Left renal pelvis (tissue), 4 donors: ENCODE measurements around the gene ARHGAP8. TPM values are rescaled to one million over a fixed set of nuclear protein-coding genes. Genes with fewer than 3 reads are reported as not detected.

Experiments used
- DNase-seq, 4 donors: peaks; one replicate each; pipeline ENCODE4 v3.0.0-alpha.2; 2013; ENCODE audit warnings: low read depth in 4 of 4, low spot score in 3 of 4
- polyA plus RNA-seq, 4 donors: library from polyadenylated mRNA; unstranded; fragments of 120-200 nt; gene quantifications; one replicate each; pipeline ENCODE4 v1.2.1, GENCODE V29; 2013; ENCODE audit not compliant: insufficient read length in 4 of 4

The ARHGAP8 gene
- 10 to 100 TPM in 3 of 4 donors, 1 to 10 TPM in 1; 2.3 to 59.3 (median 25.2) TPM for polyA plus RNA-seq

GRCh38 chr22:44752285-44753188 lies at the start of gene ARHGAP8:
Gene ARHGAP8, plus strand, starts transcription at chr22:44752575. Its CDS starts 33,953 bp downstream, at chr22:44786528.
- no peak for DNase-seq

- DNase-seq = no peak
Observed at GRCh38 chr22:44703255-44703870, 49.0 kb upstream of the ARHGAP8 start.

DNA sequence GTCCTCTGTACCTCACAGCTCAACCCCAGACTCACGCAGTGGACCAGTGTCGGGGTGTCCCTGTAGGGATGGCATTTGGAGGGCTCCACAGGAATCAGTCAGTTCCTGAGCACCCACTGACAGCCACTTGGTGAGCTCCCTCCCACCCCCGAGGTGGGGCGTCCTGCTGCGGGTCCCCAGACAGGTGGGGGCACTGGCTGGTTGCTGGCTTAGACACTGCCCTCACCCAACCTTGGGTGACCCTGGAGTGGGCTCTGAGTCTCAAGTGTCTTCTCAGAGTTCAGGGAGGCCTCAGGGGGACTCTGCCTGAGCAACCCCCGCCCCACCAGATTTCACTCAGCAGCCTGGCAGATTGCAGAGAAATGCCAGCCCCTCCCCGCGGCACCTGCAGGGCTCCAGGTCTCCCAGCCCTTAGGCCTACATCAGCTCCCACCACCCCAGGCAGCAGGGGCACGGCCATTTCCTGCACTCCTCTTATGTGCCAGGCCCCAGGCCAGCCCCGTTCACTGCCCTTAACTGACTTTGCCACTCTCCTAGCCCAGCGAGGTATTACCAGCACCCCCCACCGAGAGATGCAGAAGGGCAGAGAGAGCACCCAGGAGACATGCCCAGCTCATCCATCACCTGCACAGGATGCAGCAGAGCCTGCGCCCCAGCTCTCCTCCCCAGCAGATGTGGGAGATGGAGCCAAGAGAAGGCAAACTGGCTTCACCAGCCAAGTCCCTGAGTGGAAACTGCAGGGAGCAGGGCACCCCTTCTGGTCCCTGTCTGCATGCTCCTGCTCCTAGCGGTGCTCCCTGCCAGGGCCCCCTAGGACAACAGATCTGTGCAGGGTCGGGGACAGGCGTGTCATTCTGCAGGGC lies 48.0 kb upstream of the ARHGAP8 start:
- DNase-seq = no peak

DNA sequence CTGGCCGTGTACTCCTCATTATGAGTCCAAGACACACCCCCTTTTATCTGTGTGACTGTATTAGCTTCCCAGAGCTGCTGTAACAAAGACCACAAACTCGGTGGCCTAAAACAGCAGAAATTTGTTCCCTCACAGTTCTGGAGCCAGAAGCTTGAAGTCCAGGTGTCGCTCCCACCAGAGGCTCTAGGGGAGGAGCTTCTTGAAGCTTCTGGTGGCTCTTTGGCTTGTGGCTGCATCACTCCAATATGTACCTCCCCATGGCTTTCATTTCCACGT lies 47.4 kb upstream of the ARHGAP8 start:
- no peak for DNase-seq

DNA sequence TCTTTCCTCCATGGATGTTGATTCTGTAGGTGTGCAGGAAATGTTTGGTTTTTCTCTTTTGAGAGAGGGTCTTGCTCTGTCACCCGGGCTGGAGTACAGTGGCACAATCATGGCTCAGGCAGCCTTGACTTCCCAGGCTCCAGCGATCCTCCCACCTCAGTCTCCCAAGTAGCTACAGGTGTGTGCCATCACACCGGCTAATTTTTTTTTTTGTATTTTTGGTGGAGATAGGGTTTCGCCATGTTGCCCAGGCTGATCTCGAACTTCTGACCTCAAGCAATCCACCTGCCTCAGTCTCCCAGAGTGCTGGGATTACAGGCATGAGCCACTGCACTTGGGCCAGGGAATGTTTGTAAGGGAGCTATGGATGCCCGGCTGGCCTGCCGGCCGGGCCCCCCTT lies 45.9 kb upstream of the ARHGAP8 start:
- DNase-seq = no peak

DNA sequence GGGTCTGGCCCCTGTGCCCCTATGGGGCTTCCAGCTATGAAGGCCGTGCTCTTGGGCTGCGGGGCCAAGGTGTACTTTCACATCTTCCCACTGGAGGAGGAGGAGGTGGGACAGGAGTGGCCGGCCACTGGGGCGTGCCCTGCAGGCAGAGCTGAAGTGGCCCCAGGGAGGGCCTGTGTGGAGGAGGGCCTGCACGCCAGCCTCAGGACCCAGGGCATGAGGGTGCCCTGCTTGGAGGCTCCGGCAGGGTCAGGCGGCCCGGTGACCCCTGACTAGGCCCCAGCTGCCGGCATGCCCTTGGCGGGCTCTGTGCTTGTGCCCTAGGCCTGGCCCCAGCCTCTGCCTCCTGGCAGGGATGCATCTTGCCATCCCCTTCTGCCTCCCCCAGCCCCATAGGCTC lies 45.2 kb upstream of the ARHGAP8 start:
- DNase-seq = no peak

- no peak for DNase-seq
Observed at GRCh38 chr22:44707752-44708151, 44.6 kb upstream of the ARHGAP8 start.

GRCh38 chr22:44709881-44710392 lies 42.4 kb upstream of the ARHGAP8 start:
- DNase-seq = no peak

DNA sequence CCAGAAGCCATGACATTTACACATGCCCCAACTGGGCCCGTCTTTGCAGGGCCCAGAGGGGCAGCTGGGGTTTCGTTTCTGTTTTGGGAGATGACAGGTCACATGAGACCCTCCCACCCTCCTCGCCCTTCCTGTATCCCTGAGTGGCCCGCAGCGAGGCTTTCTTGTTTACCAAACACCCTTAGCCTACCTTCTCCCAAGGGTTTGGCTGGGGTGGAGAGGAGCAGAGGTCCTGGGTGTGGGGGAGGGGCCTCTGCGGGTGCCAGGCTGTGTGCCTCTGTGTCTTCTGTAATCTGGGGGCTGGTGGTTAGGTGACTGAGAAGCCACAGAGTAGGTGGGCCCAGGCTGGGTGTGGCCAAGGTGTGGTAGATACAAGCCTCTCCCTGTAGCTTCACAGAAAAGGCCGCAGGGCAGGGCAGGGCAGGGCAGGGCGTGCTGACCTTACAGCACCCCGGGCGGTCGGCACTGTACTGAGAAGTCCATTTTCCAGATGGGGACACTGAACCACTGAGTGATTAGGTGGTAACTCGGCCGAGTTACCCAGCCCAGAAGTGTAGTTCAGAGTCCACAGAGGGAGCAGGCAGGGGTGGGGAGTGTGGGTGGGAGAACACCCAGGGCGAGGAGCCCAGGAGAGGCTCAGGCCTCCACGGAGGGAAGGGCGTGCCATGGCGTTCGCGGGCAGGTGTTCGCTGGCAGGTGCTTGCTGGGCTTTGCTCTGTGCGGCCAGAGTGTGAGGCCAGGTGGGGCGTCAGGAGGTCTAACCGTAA lies 41.7 kb upstream of the ARHGAP8 start:
- no peak for DNase-seq

DNA sequence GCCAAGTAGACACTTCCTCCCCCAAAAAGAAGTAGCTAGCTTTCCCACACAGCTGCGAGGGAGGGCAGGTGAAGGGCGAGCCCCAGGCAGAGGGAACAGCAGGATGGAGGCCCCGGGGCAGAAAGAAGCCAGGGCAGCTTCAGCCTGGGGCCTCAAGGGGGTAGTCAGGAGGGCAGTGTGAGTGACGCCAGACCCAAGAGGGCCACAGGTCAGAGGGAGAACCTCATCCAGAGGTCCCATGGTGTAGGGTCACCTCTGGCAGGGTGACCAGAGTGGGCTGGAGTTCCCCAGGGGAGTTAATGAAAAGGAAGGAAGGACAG lies 41.2 kb upstream of the ARHGAP8 start:
- DNase-seq = no peak

- no peak for DNase-seq
Observed at GRCh38 chr22:44711690-44712555, 40.5 kb upstream of the ARHGAP8 start.

GRCh38 chr22:44712962-44713361 lies 39.4 kb upstream of the ARHGAP8 start:
- DNase-seq = no peak

DNA sequence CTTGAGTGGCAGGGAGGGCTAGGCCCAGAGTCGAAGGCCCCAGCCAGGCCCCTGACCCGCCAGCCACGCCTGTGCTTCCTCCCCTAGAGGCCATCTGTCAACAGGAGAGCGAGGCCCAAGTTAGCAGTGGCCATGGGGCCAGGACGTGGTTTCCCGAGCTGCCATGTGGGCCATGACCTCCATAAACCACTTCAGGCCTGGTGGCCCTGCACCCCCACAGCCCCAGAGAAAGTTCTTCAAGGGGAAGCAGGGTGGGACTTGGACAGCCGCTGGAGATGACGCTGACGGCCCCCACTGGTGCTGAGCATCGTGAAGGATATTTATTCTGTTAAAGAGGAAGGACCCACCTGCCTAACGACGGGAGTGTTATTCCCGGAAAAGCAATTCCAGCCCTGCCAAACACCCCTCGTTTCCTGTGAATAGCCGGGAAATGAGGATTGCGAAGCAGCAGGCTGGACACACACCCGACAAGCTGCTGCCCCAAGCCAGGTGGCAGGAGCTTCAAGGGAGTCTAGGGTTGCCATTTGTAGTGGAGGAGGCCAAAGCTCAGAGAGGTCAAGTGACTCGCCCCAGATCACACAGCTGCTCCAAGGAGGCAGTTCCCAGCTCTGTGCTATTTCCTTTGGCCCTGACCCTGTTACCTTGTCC lies 37.5 kb upstream of the ARHGAP8 start:
- DNase-seq = no peak

DNA sequence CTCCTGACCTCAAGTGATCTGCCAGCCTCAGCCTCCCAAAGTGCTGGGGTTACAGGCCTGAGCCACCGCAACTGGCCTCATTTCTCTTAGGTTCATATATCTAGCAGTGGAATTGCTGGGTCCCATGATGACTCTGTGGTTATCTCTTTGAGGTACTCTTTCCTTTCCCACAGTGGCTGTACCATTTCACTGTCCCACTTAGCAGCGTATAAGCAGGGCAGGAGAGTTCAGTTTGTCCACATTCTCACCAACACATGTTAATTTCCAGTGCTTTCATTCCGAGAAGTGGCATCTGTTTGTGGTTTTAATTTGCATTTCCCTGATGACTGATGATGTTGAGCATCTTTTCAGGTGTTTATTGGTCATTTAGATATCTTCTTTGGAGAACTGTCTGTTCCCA lies 34.0 kb upstream of the ARHGAP8 start:
- DNase-seq = no peak

GRCh38 chr22:44719586-44720368 lies 32.6 kb upstream of the ARHGAP8 start:
- DNase-seq = no peak

DNA sequence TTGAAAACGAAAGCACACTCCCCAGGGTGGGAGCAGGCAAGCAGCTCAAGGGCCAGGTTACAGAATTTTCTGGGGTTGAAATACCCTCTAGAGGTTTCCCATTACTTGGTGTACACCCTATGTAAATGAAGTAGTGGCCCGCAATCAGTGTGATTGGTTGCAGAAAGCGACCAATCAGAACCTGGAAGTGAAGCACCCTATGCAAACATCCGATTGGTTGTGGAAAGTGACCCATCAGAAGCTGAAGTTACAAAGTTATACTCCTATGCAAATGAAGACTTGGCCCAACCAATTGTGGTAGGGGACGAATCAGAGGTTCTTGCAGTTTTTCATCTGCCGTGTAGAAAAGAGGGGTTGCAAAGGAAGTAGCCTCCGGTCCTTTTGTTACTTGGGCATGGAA lies 31.2 kb upstream of the ARHGAP8 start:
- no peak for DNase-seq

GRCh38 chr22:44722611-44723010 lies 29.8 kb upstream of the ARHGAP8 start:
- DNase-seq = no peak

- DNase-seq = no peak
Observed at GRCh38 chr22:44723801-44724200, 28.6 kb upstream of the ARHGAP8 start.
